IMR-90 (cell line): Measurements from ENCODE around the gene SNX30. TPM values are rescaled to one million over a fixed set of nuclear protein-coding genes. Genes with fewer than 3 reads are reported as not detected.
A peak's percentile ranks its signal among the peaks of the same experiment; 100 is the strongest.

ENCODE experiments used
- ATAC-seq: fragments of 200-7000 bp; cut with Tn5 transposase; 2 replicates; pipeline ENCODE4 v1.9.1; 2020; ENCODE audit warnings: low read depth, mild to moderate bottlenecking, moderate library complexity
- BruUV-seq: library from RNA; stranded (reverse); fragments of 400-500 nt; replicated peaks from 2 replicates; lab custom pipeline; 2021; lab: Mats Ljungman, UMichigan
- CTCF ChIA-PET: fragments of 300-600 bp; formaldehyde crosslinking; extraction: SDS; loops from one replicate; lab custom pipeline; 2021; ENCODE audit warnings: antibody characterized with exemption; lab: Yijun Ruan, JAX
- POLR2A ChIA-PET: fragments of 300-600 bp; sonication (Branson Sonifier 250); formaldehyde crosslinking; loops from one replicate; lab custom pipeline; 2022; ENCODE audit warnings: antibody characterized with exemption; ENCODE audit not compliant: unreplicated experiment; lab: Charles Lee
- DNase-seq: peaks from one replicate; pipeline ENCODE4 v3.0.0; 2013
- H2AFZ ChIP-seq: replicated peaks from 2 replicates; pipeline ENCODE3; 2013; ENCODE audit warnings: low read length, mild to moderate bottlenecking; ENCODE audit not compliant: poor library complexity
- H2AK5ac ChIP-seq: 2 replicates; pipeline ENCODE4 v1.6.1; 2013; ENCODE audit warnings: low read depth, low read length, inconsistent platforms
- H2AK9ac ChIP-seq: replicated peaks from 2 replicates; pipeline ENCODE3; 2013; ENCODE audit warnings: mild to moderate bottlenecking, low read depth, low read length, moderate library complexity; ENCODE audit not compliant: poor library complexity
- H2BK120ac ChIP-seq: 2 replicates; pipeline ENCODE4 v1.6.1; 2013; ENCODE audit warnings: low read depth, low read length, inconsistent platforms
- H2BK15ac ChIP-seq: 3 replicates; pipeline ENCODE4 v1.6.1; 2013; ENCODE audit warnings: low read depth, low read length, inconsistent platforms
- H2BK20ac ChIP-seq: 2 replicates; pipeline ENCODE4 v1.6.1; 2013; ENCODE audit warnings: low read depth, mild to moderate bottlenecking, inconsistent platforms, low read length, moderate library complexity
- H2BK5ac ChIP-seq: 2 replicates; pipeline ENCODE4 v1.6.1; 2013; ENCODE audit warnings: mild to moderate bottlenecking, low read depth, low read length, inconsistent platforms; ENCODE audit not compliant: poor library complexity, severe bottlenecking
- H3K14ac ChIP-seq: replicated peaks from 2 replicates; pipeline ENCODE4 v1.6.1; 2013; ENCODE audit warnings: low read depth, low read length, inconsistent platforms
- H3K18ac ChIP-seq: 2 replicates; pipeline ENCODE4 v1.6.1; 2013; ENCODE audit warnings: low read depth, low read length, control low read depth
- H3K23ac ChIP-seq: 2 replicates; pipeline ENCODE4 v1.6.1; 2013; ENCODE audit warnings: low read depth, low read length, inconsistent platforms
- H3K27ac ChIP-seq: 2 replicates; pipeline ENCODE4 v1.5.1; 2013; ENCODE audit warnings: mild to moderate bottlenecking, control low read depth, low read length; ENCODE audit not compliant: insufficient read depth
- H3K27me3 ChIP-seq: 2 replicates; pipeline ENCODE4 v1.6.1; 2013; ENCODE audit warnings: low read length; ENCODE audit not compliant: control insufficient read depth, insufficient read depth
- H3K36me3 ChIP-seq: 2 replicates; pipeline ENCODE4 v1.6.1; 2013; ENCODE audit warnings: low read length, mixed read lengths; ENCODE audit not compliant: control insufficient read depth, insufficient read depth
- H3K4ac ChIP-seq: 2 replicates; pipeline ENCODE4 v1.6.1; 2013; ENCODE audit warnings: low read depth, low read length, inconsistent platforms
- H3K4me1 ChIP-seq: 2 replicates; pipeline ENCODE4 v1.6.1; 2013; ENCODE audit warnings: low read length, mixed read lengths; ENCODE audit not compliant: control insufficient read depth, insufficient read depth
- H3K4me2 ChIP-seq: 2 replicates; pipeline ENCODE4 v1.6.1; 2013; ENCODE audit warnings: low read depth, mild to moderate bottlenecking, control low read depth, low read length, moderate library complexity
- H3K4me3 ChIP-seq: 2 replicates; pipeline ENCODE4 v1.5.1; 2013; ENCODE audit warnings: low read depth, mild to moderate bottlenecking, control low read depth, low read length, moderate library complexity; ENCODE audit not compliant: insufficient read depth
- H3K56ac ChIP-seq: 2 replicates; pipeline ENCODE4 v1.6.1; 2013; ENCODE audit warnings: low read length, inconsistent platforms; ENCODE audit not compliant: insufficient read depth; ENCODE audit errors: extremely low read depth
- H3K79me1 ChIP-seq, 2 experiments: 2 replicates each; pipeline ENCODE4 v1.6.1; 2013; ENCODE audit warnings: low read length in 2 of 2, inconsistent platforms in 1 of 2, low read depth in 1 of 2
- H3K9ac ChIP-seq: 2 replicates; pipeline ENCODE4 v1.6.1; 2013; ENCODE audit warnings: low read depth, low read length, control low read depth
- H3K9me1 ChIP-seq: 2 replicates; pipeline ENCODE4 v1.6.1; 2013; ENCODE audit warnings: low read length, inconsistent platforms; ENCODE audit not compliant: insufficient read depth
- H3K9me3 ChIP-seq: 2 replicates; pipeline ENCODE4 v1.6.1; 2013; ENCODE audit warnings: low read length; ENCODE audit not compliant: control insufficient read depth, insufficient read depth
- H4K20me1 ChIP-seq: 2 replicates; pipeline ENCODE4 v1.6.1; 2013; ENCODE audit warnings: low read length, inconsistent platforms; ENCODE audit not compliant: insufficient read depth
- H4K5ac ChIP-seq: 2 replicates; pipeline ENCODE4 v1.6.1; 2013; ENCODE audit warnings: mild to moderate bottlenecking, low read depth, low read length, control low read depth
- H4K8ac ChIP-seq, 2 experiments: 2 replicates each; pipeline ENCODE4 v1.6.1; 2013; ENCODE audit warnings: low read depth in 2 of 2, low read length in 2 of 2, control low read depth in 1 of 2, inconsistent platforms in 1 of 2
- H4K91ac ChIP-seq: 2 replicates; pipeline ENCODE4 v1.6.1; 2013; ENCODE audit warnings: low read depth, low read length, inconsistent platforms; ENCODE audit not compliant: insufficient read depth
- BHLHE40 ChIP-seq: fragments of 150-350 bp; IDR thresholded peaks from 2 replicates; pipeline ENCODE4 v1.6.1; 2016; ENCODE audit warnings: mild to moderate bottlenecking, low read depth, low read length
- CEBPB ChIP-seq: IDR thresholded peaks from 2 replicates; pipeline ENCODE4 v1.6.1; 2012; ENCODE audit warnings: low read depth, low read length, improper control_type of control experiment
- CHD1 ChIP-seq: IDR thresholded peaks from 2 replicates; pipeline ENCODE4 v1.6.1; 2012; ENCODE audit warnings: low read depth, low read length, improper control_type of control experiment
- FOS ChIP-seq: fragments of 150-350 bp; IDR thresholded peaks from 2 replicates; pipeline ENCODE4 v1.6.1; 2016; ENCODE audit warnings: low read depth, low read length
- MAFK ChIP-seq: IDR thresholded peaks from 2 replicates; pipeline ENCODE4 v1.6.1; 2012; ENCODE audit warnings: low read depth, low read length, improper control_type of control experiment
- MAZ ChIP-seq: IDR thresholded peaks from 2 replicates; pipeline ENCODE4 v1.6.1; 2012; ENCODE audit warnings: low read depth, mild to moderate bottlenecking, low read length, improper control_type of control experiment, moderate library complexity, borderline replicate concordance
- MXI1 ChIP-seq: IDR thresholded peaks from 2 replicates; pipeline ENCODE4 v1.6.1; 2012; ENCODE audit warnings: low read depth, mild to moderate bottlenecking, low read length, moderate library complexity, borderline replicate concordance
- NFE2L2 ChIP-seq: fragments of 150-350 bp; IDR thresholded peaks from 2 replicates; pipeline ENCODE4 v1.6.1; 2016; ENCODE audit warnings: low read depth, mild to moderate bottlenecking, low read length
- POLR2A ChIP-seq: IDR thresholded peaks from 2 replicates; pipeline ENCODE4 v1.6.1; 2012; ENCODE audit warnings: mild to moderate bottlenecking, low read depth, low read length
- RFX5 ChIP-seq: IDR thresholded peaks from 2 replicates; pipeline ENCODE4 v1.8.0; 2012; ENCODE audit warnings: low read depth, mild to moderate bottlenecking, low read length, moderate library complexity
- SMC3 ChIP-seq: fragments of 150-350 bp; IDR thresholded peaks from 2 replicates; pipeline ENCODE4 v1.6.1; 2016; ENCODE audit warnings: low read depth, mild to moderate bottlenecking, antibody characterized with exemption, low read length, moderate library complexity
- WGBS, 2 experiments: methylation state at CpG; one replicate each; pipeline versions ENCODE4 v1.1.5 to v1.1.7; 2013; ENCODE audit warnings: missing lambda C conversion rate in 2 of 2; ENCODE audit not compliant: insufficient read length in 1 of 2; ENCODE audit errors: extremely low coverage in 2 of 2; 5-methylcytosine and 5-hydroxymethylcytosine counted together
- dilution Hi-C: fragments of 300-500 bp; cut with HindIII; formaldehyde crosslinking; loops from one replicate; pipeline ENCODE4 v1.14.3; 2018; ENCODE audit warnings: low sequenced_read_pairs; ENCODE audit not compliant: unreplicated experiment
- in situ Hi-C: fragments of 300-500 bp; cut with MboI; formaldehyde crosslinking; loops from 3 replicates; pipeline ENCODE4 v1.14.3; 2019; ENCODE audit warnings: low sequenced_read_pairs, inconsistent platforms, mixed read lengths
- intact Hi-C: fragments of 100-400 bp; cut with micrococcal nuclease; formaldehyde crosslinking; loops from 2 replicates; pipeline ENCODE4 v1.10.0; 2022
- polyA plus RNA-seq, 3 experiments: library from polyadenylated mRNA; depleted of rRNA; stranded (reverse); fragments of >200 nt; gene quantifications; 2 replicates each; pipeline ENCODE4 v1.2.3, GENCODE V29; 2012; ENCODE audit warnings: low replicate concordance in 1 of 3
- total RNA-seq: library from RNA; depleted of rRNA; stranded (reverse); fragments of >200 nt; gene quantifications from 2 replicates; pipeline ENCODE4 v1.2.3, GENCODE V29; 2012
- TF ChIP-seq, protein P1 (sequence below): fragments of 150-350 bp; IDR thresholded peaks from 2 replicates; pipeline ENCODE4 v1.6.1; 2016; ENCODE audit warnings: low read depth, mild to moderate bottlenecking, low read length, moderate library complexity, borderline replicate concordance
- TF ChIP-seq, protein P2 (sequence below): conservative IDR thresholded peaks from 2 replicates; pipeline ENCODE4 v1.5.1; 2012; ENCODE audit warnings: mild to moderate bottlenecking, low read depth, low read length, improper control_type of control experiment

Gene SNX30
- total and polyA plus RNA-seq, 2 of the 4 experiments (the other 2 are of a cell fraction) = 8.0 to 18.8 TPM

DNA sequence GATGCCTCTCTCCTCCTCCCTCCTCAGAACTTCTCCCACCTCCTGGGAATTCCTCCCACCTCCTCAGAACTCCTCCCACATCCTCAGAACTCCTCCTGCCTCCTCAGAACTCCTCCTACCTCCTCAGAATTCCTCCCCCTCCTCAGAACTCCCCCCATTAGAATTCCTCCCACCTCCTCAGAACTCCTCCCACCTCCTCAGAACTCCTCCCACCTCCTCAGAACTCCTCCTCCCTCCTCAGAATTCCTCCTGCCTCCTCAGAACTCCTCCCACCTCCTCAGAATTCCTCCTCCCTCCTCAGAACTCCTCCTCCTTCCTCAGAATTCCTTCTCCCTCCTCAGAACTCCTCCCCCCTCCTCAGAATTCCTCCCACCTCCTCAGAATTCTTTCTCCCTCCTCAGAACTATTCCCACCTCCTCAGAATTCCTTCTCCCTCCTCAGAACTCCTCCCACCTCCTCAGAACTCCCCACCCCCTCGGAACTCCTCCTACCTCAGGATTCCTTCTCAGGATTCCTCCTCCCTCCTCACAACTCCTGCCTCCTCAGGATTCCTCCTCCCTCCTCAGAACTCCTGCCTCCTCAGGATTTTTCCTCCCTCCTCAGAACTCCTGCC is 116.2 kb downstream of the SNX30 start:
- BruUV-seq = no TSS peak
- no peak overlapping the region; the same call in 1 of the 2 replicates for H3K18ac ChIP-seq
- H3K79me1 ChIP-seq = peaks cover 3 to 5% of the 10 kb centered on the region in 2 experiments; a peak in 1 of 4 replicates
- no peak overlapping the region for H2AK9ac ChIP-seq
- peaks cover 7% of the 10 kb centered on the region for H3K36me3 ChIP-seq
- H3K4me3 ChIP-seq = no peak overlapping the region
- H2BK5ac ChIP-seq = peak overlapping the region; percentile 84
- H2AK5ac ChIP-seq = no peak overlapping the region
- intact Hi-C loops (no loop called here), in situ Hi-C loops (no loop called here), dilution Hi-C loops (no loop called here)
- 100% methylated on average over 1 of the region's 1 CpG; no CpG with 5 or more reads in 1 of the 2 experiments for WGBS, 2 experiments
- peak overlapping the region; percentile 12; the same call in 1 of the 2 replicates for H4K5ac ChIP-seq
- H3K9me3 ChIP-seq = no peaks in the 10 kb centered on the region
- no peak overlapping the region for H3K9ac ChIP-seq
- H3K4me2 ChIP-seq = peak overlapping the region; percentile 20; the same call in 1 of the 2 replicates
- ChIA-PET POLR2A (no interaction called here), CTCF (no interaction called here)
- H4K8ac ChIP-seq = peak overlapping the region in 1 of 2 experiments; percentile 24; a peak in 3 of 4 replicates
- H3K4ac ChIP-seq = no peak overlapping the region
- H2BK20ac ChIP-seq = no peak overlapping the region
- H2BK120ac ChIP-seq = 0 out of 2 replicates have a peak overlapping the region, but pooled peaks have one; percentile 29
- peak overlapping the region; percentile 11; the same call in 1 of the 2 replicates for H4K91ac ChIP-seq
- H3K27ac ChIP-seq = no peak overlapping the region
- no peak overlapping the region for H3K23ac ChIP-seq
- H3K14ac ChIP-seq = no peak overlapping the region
- peak; percentile 80 for DNase-seq
- no peaks in the 10 kb centered on the region for H3K27me3 ChIP-seq
- no peak overlapping the region for H2BK15ac ChIP-seq
- H3K56ac ChIP-seq = no peak overlapping the region
- ATAC-seq = peak; percentile 35
- H4K20me1 ChIP-seq = no peaks in the 10 kb centered on the region
- H3K9me1 ChIP-seq = peaks cover 17% of the 10 kb centered on the region
- H3K4me1 ChIP-seq = peaks cover 18% of the 10 kb centered on the region
- TF ChIP-seq NFE2L2 = no peak
- TF ChIP-seq MAZ = no peak
- TF ChIP-seq FOS = no peak
- TF ChIP-seq RFX5 = no peak
- TF ChIP-seq SMC3 = no peak
- no peak for TF ChIP-seq MAFK
- TF ChIP-seq, protein P1, sequence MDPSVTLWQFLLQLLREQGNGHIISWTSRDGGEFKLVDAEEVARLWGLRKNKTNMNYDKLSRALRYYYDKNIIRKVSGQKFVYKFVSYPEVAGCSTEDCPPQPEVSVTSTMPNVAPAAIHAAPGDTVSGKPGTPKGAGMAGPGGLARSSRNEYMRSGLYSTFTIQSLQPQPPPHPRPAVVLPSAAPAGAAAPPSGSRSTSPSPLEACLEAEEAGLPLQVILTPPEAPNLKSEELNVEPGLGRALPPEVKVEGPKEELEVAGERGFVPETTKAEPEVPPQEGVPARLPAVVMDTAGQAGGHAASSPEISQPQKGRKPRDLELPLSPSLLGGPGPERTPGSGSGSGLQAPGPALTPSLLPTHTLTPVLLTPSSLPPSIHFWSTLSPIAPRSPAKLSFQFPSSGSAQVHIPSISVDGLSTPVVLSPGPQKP = no peak
- no peak for TF ChIP-seq POLR2A
- TF ChIP-seq CEBPB = no peak
- TF ChIP-seq, protein P2, sequence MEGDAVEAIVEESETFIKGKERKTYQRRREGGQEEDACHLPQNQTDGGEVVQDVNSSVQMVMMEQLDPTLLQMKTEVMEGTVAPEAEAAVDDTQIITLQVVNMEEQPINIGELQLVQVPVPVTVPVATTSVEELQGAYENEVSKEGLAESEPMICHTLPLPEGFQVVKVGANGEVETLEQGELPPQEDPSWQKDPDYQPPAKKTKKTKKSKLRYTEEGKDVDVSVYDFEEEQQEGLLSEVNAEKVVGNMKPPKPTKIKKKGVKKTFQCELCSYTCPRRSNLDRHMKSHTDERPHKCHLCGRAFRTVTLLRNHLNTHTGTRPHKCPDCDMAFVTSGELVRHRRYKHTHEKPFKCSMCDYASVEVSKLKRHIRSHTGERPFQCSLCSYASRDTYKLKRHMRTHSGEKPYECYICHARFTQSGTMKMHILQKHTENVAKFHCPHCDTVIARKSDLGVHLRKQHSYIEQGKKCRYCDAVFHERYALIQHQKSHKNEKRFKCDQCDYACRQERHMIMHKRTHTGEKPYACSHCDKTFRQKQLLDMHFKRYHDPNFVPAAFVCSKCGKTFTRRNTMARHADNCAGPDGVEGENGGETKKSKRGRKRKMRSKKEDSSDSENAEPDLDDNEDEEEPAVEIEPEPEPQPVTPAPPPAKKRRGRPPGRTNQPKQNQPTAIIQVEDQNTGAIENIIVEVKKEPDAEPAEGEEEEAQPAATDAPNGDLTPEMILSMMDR = no peak
- no peak for TF ChIP-seq BHLHE40
- no peak for TF ChIP-seq MXI1
- TF ChIP-seq CHD1 = no peak
- H2AFZ ChIP-seq = no peak overlapping the region
